Measurements from ENCODE around the gene ZFHX3.

Gene ZFHX3

DNA sequence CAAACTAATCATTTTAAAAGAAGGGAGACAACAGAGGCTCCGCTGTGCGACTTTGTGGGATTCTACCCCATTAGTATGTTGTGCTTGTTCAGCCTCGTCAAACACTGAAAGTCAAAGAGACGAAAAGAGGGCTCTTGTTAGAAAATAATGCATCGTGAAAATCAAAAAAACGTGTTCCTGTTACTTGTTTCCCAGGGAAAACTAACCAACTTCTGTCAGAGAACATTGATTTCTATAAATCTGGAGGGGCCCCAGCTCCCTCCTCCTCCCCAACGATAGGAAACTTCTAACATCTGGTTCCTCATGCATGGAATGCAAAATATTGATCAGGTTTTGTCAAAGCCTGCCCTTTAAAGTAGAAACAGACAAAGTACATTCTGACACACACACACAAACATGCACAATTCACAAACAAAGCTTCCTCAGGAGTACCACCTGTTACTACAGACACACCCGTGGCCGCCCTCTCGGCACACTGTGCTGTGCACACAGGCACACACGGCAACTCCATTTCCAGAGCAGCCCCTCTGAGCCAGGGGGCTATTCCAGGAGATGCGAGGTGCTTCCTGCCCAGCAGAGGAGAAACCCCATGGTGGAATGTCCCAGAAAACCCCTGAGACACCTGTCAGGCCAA, 151.3 kb downstream of the ZFHX3 start:
- DNase-seq: no peak

DNA sequence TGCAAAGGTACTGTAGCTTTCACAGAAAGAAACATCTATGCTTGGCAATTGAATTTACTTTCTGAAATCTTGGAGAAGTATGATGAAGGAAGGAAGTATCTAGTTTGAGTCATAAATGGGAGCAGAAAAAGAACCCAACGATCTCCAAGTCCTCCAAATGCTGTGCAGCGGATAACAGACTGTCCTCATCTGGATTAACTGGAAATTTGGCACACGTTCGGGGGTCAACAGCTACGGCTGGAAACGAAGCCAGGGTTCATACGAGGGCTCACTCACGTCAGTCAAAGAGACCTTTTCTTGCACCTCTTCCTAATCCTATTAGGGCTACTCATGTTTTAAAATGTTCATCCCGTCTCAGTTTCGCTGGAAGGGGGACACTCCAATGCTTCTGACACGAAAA, 152.0 kb downstream of the ZFHX3 start:
- DNase-seq: no peak

DNA sequence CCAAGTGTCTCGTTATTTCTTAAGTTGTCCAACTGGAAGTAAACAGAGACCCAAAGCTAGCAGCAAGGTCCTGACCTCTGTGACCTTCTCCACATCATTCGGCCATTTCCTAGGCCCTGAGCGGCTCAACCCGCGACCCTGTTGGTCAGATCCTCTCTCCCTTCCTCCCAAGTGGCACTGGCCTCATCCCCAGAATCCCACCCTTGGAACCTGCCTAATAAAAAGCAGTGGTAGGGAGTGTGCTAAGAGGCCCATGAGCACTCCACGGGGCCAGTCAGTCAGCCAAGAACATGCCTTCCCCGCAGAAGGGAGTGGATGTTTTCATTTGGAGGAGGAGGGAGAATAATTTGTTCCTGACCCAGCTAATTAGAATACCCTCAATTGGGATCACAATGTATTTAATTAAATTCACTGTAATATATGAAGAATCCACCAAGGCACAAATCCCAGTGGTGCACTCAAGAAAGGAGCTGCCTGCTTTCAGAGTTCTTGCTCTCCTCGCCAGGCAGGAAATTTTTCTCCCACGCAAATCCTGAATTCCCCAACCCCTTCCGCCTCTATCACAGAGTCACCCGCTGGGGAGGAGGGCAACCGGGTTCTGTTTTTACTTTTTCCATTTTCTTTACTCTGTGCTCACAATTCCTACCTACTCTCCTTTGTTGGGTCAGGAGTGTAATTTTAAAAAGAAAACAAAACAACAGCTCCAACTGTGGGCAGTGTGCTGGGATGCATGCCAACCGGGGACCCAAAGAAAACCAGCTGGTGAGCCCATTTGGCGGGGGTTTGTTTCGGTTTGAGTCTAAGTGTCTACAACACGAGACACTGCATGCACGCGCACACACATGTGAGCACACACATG, 153.4 kb downstream of the ZFHX3 start:
- DNase-seq: no peak

DNA sequence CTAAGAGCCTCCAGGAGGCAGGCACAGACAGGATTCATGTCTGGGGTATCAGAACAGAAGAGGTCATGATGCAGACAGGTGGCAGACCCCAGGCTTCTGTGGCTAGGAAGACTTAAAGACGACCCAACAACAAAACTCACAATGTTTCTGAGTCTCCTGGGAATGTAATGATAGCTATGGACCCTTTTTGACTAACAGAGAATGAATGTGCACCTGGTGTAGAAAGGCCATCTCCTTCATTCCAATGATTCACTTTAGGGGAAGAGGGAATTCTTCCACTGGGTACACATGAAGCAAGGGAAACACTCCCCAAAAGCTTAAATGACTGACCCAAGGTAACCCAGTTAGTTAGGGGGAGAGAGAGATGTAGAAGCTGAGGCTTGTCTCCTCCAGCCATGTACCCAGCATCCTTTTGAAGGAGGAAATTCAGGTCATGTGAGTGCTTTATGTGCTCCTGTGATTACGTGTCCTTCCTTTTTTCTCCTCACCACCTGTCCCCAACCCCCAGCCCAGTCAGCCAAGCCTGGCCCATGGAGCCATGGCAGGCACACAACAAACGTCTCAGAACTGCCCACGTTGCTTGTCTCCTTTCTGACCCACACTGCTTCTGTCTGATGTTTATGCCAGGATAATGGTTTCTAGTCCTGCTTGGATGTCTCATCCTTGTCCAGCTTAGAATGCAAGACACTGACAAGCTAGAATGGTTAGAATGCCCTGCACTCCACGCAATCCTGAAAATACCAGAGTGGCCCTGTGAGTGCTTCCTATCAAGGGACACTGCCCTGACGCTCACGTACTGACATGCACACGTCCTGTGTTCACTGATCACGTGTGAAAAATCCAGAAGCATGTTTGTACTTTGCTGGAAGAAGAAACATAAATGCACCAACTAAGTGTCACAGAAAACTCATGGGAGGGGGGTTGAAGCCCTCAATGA, 156.4 kb downstream of the ZFHX3 start:
- DNase-seq: no peak

DNA sequence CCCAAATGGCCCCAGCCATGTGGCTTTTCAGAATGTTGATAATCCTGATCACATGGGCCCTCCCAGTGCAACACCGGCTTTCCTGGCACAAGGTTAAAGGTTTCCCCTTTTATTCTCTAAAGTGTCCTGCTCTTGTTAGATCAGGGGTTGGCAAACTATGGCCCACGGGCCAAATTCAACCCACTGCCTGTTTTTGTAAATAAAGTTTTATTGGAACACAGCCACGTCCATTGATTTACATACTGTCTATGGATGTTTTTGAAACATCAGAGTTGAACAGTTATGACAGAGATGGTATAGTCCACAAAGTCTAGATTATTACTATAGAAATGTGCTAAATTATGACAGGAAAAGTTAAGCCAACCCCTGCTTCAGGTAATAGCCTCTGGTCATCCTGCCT, 157.3 kb downstream of the ZFHX3 start:
- no peak for DNase-seq

DNA sequence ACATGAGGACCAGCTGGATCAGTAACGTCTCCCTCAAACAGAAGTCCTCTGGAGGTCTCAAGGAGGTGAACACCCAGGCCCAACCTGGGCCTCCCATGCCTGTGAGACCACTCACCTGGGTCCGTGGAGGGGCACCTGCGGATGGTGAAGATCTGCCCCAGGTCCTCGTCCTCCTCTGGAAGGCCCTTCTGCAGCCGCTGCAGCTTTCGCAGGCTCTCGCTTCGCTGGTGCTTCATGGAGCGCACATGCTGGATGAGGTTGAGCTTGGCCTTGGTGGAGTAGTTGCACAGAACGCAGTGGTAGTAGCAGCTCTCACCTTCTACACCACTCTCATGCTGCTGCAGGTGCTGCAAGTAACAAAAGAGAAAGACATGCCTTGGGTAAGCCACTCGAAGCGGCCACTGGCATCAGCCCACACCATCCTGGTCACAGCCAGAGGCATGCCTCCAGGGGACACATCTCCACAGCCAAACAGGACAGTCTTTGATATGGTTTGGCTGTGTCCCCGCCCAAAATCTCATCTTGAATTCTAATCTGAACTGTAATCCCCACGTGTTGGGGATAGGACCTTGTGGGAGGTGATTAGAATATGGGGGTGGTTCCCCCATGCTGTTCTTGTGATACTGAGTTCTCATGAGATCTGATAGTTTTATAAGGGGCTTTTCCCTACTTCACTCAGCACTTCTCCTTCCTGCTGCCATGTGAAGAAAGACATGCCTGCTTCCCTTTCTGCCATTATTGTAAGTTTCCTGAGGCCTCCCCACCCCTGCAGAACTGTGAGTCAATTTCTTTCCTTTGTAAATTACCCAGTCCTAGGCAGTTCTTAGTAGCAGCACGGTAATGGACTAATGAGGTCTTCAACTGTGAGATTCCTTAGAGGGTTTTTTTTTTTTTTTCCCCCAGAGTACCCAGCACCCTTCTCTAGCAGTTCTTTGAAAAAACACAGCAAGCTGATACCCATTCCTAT, 158.0 kb downstream of the ZFHX3 start:
- no peak for DNase-seq

DNA sequence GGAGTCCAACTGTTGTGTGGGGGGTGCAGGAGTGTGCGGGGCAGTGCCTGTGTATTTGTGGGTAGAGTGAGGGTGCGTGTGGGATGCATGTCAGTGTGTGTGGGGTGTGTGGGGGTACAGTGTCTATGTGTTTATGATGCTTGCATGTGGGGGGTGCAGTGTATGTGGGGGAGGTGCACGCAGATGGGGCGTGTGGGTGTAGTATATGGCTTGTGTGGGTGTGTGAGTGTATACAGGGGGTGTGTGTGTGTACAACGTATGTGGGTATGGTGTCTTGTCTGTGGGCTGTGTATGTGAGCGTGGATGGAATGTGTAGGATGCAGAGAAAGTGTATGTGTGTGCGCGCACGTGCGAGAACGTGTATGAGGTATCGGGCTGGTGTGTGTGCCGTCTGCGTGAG, 160.4 kb downstream of the ZFHX3 start:
- no peak for DNase-seq

DNA sequence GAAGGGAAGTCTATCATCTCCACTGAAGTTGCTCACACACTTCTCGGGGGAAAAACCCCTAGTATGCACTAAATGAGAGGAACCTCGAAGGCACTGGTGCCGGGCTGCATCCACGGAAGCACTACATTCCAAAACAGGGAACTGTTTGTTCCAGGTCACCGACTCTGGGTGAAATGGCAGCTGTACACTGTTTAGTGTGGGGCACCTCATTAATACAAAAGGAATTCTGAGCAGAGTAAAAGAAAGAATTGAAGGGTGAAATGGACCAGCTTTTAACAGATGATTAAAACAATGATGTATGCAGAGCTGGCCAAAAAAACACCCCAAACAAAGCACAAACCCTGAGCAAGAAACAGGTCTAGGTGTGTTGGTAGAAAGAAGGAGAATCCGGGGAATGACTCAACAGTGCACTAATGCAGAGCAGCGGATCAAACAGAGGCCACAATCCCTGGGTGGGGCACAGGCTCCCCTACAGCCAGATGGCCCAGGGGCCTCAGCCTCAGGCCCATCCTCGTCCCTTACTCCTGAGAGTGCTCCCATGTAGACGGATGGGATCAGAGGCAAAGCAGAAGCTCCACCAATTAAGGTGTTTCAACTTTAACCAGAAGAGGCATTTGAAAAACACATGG, 161.5 kb downstream of the ZFHX3 start:
- no peak for DNase-seq

DNA sequence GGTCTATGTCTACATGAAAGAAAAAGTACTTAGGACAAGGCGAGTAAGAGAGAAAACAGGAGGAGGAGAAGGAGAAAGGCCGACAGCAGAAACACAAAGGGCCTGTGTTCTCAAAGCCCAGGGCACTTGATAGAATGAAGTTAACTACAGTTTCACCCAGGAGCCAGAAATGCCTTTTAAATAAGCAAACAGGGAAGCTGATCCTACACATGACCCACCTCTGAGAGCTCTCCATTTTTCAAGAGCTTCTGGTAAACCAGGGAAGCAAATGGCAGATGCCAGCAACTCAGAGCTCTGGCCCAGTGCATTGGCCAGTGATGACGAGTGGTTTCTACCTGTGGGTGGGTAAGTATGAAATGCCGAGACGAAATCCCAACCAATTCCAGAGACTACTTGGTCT, 163.4 kb downstream of the ZFHX3 start:
- DNase-seq: no peak

DNA sequence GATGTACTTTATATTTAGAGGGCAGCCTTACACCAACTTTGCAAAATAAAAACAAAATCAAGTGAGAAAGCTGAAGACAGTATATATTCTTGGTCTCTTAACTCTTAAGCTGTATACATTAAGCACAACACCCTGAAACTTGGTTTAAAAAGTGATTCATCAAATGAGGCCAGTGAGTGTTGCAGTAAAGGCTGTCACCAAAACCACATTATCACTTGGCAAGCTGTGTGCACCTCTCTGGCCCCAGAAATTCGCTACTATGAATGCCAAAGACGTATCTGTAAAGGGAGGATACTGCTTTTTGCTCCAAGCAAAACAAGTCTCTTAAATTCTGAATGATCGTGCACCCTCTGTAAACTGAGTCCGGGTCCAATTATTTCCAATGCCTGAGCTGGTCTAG, 163.9 kb downstream of the ZFHX3 start:
- DNase-seq: no peak

DNA sequence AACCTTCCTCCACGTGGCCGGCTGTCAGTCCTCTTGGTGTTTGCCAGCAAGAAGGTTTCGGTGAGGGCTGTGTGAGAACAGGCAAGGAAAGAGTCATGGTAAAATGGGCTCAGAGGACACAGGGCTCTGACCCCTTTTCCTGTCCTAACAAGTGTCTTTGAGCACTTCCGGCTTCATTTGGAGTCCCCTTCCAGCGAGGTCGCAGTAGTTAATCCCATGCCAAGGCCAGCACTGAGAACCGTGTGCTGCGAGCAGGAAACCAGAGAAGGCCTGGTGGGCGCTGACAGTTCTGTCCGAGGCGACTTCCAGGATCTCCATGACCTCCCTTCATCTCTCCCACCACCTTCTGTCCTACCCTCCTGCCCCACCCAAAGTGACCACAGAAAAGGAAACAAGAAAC, 168.1 kb downstream of the ZFHX3 start:
- DNase-seq: no peak

DNA sequence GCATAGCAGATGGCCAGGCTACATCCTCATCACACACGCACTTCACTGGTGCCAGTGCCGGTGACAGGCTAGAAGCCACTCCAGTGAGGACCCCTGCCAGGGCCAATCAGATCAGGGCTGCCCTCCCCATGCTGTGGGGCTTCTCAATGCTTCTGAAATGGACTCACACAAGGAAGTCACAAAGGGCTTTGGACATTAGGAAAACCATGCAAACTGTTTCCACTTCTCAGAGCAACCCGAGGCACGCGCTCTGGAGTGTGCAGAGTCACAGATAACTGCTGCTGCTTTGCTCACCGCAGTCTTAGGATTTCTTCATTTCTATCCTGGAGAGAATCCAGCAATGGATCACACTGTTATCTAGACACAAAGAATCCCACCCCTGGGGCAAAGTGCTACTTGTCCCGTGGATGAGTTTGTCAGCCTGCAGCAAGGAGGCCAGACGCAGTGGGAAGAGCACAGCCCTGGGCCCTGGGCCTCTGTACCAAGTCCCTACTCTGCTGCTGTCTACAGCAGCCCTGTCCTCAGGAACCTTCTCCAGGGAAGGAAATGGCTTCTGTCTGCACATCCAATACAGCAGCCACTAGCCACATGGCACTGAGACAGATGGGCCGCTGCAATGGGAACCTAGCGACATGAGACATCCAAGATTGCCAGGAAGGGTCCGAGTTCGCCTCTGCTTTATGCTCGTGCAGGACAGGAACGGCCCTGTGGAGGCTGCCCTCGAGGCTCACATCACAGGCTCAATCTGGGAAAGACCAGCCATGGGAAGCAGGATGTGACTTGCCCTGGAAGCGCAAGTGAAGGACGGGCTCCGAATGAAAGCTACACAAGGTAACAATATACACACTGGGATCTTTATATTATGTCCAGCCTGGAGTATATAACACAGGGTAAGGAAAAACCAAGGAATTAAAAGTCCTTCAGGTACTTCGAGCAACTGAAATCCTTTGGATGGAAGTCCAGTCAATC, 169.3 kb downstream of the ZFHX3 start:
- DNase-seq: no peak

DNA sequence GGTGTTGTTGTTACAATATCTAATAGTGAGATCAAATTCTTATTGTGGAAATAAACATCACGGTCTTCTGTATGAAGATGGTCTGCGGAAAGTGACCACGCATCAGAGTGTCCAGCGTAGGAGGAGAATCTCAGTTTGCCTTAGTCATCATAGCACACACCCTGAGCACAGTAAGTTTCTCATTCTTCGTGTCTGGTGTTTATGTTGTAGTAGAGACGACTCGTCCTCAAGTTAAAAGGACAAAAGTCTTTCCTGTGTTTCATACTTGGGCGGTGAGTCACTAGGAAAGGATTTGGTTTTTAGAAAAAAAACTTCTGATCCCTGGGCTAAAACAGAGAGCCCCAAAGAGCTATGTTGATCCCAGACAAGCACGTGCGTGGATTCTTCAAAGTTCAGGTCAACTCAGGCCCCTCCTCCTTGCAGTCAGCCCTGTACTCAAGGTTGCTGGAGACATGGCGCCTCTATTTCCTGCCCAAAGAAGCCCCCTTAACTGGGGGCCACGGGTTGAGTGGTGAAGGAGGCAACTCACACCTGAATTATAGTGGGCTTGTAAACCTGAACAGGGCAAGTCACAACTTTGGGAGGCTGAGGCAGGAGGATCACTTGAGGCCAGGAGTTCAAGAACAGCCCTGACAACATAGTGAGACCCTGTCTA, 170.4 kb downstream of the ZFHX3 start:
- no peak for DNase-seq

DNA sequence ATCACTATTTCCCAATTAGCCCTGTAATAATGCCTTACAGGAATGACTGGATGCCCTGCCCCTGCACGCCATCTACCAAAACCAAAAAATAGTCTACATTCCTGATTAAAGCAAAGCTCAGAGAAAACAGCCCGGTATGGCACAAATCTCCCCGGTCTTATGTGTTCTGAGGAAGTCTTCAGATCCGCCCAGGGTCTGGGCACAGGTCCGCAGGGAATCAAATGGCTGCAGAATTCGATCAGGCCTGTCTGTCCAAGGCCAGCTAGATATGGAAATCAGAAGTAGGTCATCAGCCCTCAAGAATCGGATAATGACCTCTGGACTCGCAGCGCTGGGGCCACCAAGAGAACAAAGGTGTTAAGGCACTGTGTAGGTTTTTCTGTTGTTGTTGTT, 171.0 kb downstream of the ZFHX3 start:
- no peak for DNase-seq

DNA sequence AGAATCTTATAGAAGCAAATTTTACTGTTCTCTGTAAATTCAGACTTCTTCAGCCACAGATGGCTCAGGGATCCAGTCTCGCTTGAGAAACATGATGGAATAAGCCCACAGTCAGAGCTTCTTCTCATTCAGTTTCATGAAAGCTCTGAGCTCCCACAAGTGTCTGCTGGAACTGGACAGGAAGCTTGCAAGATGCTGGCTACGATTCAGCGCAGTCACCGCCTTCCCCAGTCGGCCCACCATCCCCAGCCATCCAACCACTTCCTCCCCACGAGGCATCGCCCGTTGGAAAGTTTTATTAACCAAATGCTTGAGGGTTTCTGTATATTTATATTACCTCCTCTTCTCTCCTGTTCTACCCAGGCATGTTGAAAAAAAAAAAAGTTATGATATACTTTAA, 171.7 kb downstream of the ZFHX3 start:
- peak; percentile 10 for DNase-seq

DNA sequence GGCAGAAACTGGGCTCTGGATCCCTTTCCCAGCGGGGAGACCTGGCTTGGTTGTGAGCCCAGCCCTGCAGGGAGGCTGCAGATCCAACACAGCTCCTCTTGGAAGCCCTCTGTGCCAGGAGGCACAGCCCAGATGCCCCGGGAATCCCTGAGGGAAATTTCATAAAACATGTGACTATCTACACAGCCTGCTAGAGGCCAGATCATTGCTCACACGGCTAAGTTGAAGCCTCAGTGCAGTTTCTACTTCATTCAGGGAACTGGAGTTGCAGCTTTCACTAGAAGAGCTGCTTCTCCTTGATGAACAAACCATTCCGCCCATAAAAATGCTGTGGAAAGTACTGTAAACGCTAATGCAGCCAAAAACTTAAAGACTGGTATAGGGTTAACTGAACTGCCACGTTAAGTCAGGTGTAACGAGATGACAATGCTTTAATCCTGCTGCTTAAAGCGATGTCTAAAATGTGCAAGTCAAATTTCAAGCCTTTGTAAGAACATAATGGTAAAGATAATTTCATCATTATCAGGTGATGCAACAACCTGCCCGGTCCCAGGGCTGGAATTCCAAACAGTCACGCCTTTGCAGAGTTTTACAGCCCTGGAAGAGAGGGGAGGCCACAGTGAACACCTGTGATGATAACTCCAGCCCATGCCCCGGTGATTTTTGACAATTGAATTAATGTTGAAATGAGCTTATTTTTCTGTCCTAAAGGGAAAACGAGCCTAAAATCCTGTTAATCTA, 172.5 kb downstream of the ZFHX3 start:
- DNase-seq: no peak

DNA sequence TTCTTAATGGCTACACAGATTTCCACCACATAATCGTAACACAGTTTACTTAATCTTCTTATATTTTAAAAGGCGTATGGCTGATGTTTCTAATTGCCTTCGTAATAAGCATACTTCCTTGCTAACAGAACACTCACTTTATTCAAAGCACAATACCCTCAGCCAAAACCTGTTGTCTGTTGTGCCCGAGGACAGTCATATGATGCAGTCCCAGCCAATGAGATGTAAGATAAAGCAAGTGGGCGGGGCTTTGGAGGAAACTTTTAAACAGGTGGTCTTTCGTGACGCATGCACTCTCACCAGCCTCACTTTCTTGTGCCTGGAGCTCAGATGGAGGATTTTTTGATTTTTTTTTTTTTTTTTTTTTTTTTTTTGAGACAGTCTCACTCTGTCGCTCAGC, 174.1 kb downstream of the ZFHX3 start:
- no peak for DNase-seq

DNA sequence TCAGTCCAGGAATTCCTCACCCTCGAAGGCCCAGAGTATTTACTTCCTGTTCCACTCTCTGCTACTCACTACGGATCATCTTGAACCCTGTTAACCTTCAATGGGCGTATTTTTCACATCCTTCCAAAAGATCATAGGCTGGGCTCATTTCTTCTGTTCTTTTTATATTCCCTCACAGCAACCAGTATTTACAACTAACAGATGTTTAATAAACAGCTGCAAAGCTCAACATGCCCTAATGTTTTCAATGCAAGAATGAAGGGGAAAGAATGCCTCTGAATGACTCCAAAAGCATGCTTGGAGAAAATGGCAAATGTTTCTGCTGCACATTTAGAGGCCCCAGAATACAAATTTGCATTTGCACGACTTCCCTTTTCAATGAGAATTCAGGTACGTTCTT, 174.9 kb downstream of the ZFHX3 start:
- DNase-seq: no peak

DNA sequence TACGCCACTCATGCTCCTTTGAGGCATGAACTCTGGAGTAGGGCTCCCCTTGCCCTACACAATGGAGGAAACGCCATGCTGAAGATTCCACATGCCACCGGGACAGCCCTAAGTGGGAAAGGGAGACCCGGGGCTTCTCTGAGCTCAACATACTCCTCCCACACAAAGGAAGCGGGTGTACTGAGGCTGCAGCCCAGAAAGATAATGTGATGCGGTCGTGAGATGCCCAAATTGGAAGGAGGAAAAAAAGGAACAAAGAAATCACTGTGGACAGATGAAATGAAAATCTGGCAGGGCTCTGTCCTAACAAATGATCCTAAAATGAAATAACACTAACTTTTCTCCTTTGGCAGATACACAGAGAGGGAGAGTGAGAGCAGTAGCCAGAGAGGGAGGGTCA, 182.1 kb downstream of the ZFHX3 start:
- no peak for DNase-seq

All from activated CD4-positive, alpha-beta T cell treated with anti-CD3 and anti-CD28 coated beads, Interleukin-2, Interleukin-6, amounts not matched to agents 100 ng/mL and 50 ng/mL, durations not matched to agents 16 hours and 8 hours (primary cell).